NCI-H510A treated with DMSO at 0.1 percent for 48 hours (cell line): Measurements from ENCODE around the gene HIPK2.
"Not testable (repeated sequence)": the region's sequence is repeated elsewhere in the genome, so short reads cannot be mapped to it uniquely, and the experiment has no call there.

Experiments used
- DNase-seq: peaks from one replicate; lab custom pipeline; 2025; lab: John Stamatoyannopoulos, UW

HIPK2 gene

GRCh38 chr7:139671967-139672366 lies 105.8 kb downstream of the HIPK2 start:
- no peak for DNase-seq

- DNase-seq, result not testable (repeated sequence)
Measured at GRCh38 chr7:139670662-139671061, 107.1 kb downstream of the HIPK2 start.

GRCh38 chr7:139669106-139670061 lies 108.4 kb downstream of the HIPK2 start:
- DNase-seq, result no peak

- no peak for DNase-seq
Measured at GRCh38 chr7:139667377-139667776, 110.4 kb downstream of the HIPK2 start.

GRCh38 chr7:139666501-139666900 lies 111.3 kb downstream of the HIPK2 start:
- no peak for DNase-seq

GRCh38 chr7:139664434-139664833 lies 113.4 kb downstream of the HIPK2 start:
- DNase-seq, result no peak

GRCh38 chr7:139663608-139664177 lies 114.1 kb downstream of the HIPK2 start:
- no peak for DNase-seq

GRCh38 chr7:139661903-139662302 lies 115.9 kb downstream of the HIPK2 start:
- DNase-seq, result no peak

- no peak for DNase-seq
Measured at GRCh38 chr7:139661043-139661440, 116.8 kb downstream of the HIPK2 start.

- no peak for DNase-seq
Measured at GRCh38 chr7:139660317-139661042, 117.3 kb downstream of the HIPK2 start.

- DNase-seq, result no peak
Measured at GRCh38 chr7:139659922-139660316, 117.9 kb downstream of the HIPK2 start.

- no peak for DNase-seq
Measured at GRCh38 chr7:139658908-139659675, 118.7 kb downstream of the HIPK2 start.

- DNase-seq, result no peak
Measured at GRCh38 chr7:139658296-139658695, 119.5 kb downstream of the HIPK2 start.

GRCh38 chr7:139657725-139658124 lies 120.1 kb downstream of the HIPK2 start:
- DNase-seq, result no peak

- DNase-seq, result no peak
Measured at GRCh38 chr7:139656387-139656786, 121.4 kb downstream of the HIPK2 start.

GRCh38 chr7:139655305-139655704 lies 122.5 kb downstream of the HIPK2 start:
- no peak for DNase-seq

- DNase-seq, result no peak
Measured at GRCh38 chr7:139654276-139655181, 123.3 kb downstream of the HIPK2 start.

GRCh38 chr7:139651914-139652313 lies 125.9 kb downstream of the HIPK2 start:
- no peak for DNase-seq

- DNase-seq, result no peak
Measured at GRCh38 chr7:139651308-139651707, 126.5 kb downstream of the HIPK2 start.

- no peak for DNase-seq
Measured at GRCh38 chr7:139650429-139651100, 127.2 kb downstream of the HIPK2 start.
